Measurements from ENCODE around the gene RFLNA. TPM values are rescaled to one million over a fixed set of nuclear protein-coding genes. Genes with fewer than 3 reads are reported as not detected.

RFLNA gene
- total RNA-seq, 1 donor from 2014 or later, result 20.8 TPM

DNA sequence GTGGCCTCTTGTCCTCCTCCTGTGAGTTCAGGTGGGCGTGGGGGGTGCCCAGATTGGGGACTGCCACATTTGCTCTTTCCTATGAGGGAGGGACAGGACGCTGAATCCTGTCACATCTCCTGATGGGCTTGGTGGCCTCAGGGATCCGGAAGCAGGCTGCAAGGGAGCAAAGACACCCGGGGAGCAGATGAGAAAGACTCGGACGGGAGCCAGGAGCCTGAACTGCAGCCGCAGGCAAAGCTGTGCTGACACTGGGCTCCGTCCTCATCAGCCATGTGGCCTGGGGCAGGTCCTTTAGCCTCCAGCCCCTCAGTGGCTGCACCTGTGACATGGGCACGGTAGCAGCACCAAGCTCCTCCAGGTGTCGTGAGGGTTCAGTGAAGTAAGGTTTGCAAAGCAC, 40.8 kb upstream of the RFLNA start:
- no peak for DNase-seq (ENCODE audit: low spot score, unreplicated experiment)
- H3K27me3 Mint-ChIP-seq, result peaks cover 34% of the 10 kb centered on the region
- no peak overlapping the region for H3K4me3 Mint-ChIP-seq (ENCODE audit: low read depth)
- H3K36me3 Mint-ChIP-seq (ENCODE audit: insufficient read depth), result no peaks in the 10 kb centered on the region
- peaks cover 12% of the 10 kb centered on the region for H3K4me1 Mint-ChIP-seq (ENCODE audit: low read depth)
- H3K27ac Mint-ChIP-seq, result no peak overlapping the region
- H3K9me3 Mint-ChIP-seq (ENCODE audit: low read depth), result no peaks in the 10 kb centered on the region
- TF ChIP-seq, protein P1, sequence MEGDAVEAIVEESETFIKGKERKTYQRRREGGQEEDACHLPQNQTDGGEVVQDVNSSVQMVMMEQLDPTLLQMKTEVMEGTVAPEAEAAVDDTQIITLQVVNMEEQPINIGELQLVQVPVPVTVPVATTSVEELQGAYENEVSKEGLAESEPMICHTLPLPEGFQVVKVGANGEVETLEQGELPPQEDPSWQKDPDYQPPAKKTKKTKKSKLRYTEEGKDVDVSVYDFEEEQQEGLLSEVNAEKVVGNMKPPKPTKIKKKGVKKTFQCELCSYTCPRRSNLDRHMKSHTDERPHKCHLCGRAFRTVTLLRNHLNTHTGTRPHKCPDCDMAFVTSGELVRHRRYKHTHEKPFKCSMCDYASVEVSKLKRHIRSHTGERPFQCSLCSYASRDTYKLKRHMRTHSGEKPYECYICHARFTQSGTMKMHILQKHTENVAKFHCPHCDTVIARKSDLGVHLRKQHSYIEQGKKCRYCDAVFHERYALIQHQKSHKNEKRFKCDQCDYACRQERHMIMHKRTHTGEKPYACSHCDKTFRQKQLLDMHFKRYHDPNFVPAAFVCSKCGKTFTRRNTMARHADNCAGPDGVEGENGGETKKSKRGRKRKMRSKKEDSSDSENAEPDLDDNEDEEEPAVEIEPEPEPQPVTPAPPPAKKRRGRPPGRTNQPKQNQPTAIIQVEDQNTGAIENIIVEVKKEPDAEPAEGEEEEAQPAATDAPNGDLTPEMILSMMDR (IDR thresholded peaks at IDR 0.05; ENCODE audit: unreplicated experiment), result no peak

DNA sequence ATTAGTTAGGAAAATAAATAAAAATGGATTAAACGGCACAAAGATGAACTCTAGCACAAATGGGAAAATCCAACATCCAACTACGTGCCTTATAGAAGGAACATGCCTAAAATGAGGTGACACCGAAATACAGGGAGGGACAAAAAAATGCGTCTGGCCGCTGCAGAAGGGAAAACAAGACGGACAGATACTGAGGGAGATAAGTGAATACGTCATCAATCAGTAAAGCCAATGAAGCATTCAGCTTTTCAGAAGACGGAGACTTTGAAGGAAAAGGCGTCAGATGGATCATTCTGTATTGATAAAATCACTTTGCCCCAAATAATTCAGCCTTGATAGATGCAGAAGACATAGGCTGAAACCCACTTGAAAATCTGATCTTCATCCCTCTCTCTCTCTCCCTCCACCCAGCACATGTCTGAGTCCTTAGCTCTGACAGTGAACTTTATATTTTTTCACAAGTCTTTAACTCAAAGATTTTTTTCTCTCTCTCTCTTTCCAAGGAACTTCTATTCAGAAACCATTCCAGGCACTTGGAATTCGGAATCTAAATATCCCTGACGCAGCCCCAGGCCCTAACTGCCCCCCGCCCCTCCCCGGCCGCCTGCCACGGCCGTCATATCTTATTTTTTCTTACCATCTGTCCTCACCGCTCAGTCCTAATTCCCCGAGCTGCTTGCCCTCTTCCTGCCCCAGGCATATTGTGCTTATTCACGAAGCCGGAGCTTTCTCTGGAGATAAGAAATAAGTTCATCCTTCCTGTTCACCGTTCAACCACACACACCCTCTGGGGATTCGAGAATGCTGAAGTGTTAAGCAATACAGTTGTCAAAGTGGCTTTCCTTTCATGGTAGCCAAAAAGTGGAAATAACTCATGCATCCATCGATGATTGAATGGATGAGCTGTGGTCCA, 35.5 kb upstream of the RFLNA start:
- no peaks in the 10 kb centered on the region for H3K36me3 Mint-ChIP-seq (ENCODE audit: insufficient read depth)
- H3K4me3 Mint-ChIP-seq (ENCODE audit: low read depth), result no peak overlapping the region
- DNase-seq (ENCODE audit: low spot score, unreplicated experiment), result no peak
- TF ChIP-seq, protein P1 (IDR thresholded peaks at IDR 0.05; ENCODE audit: unreplicated experiment), result no peak
- H3K4me1 Mint-ChIP-seq (ENCODE audit: low read depth), result peaks cover 16% of the 10 kb centered on the region
- H3K9me3 Mint-ChIP-seq (ENCODE audit: low read depth), result no peaks in the 10 kb centered on the region
- no peak overlapping the region for H3K27ac Mint-ChIP-seq
- peaks cover 43% of the 10 kb centered on the region for H3K27me3 Mint-ChIP-seq

DNA sequence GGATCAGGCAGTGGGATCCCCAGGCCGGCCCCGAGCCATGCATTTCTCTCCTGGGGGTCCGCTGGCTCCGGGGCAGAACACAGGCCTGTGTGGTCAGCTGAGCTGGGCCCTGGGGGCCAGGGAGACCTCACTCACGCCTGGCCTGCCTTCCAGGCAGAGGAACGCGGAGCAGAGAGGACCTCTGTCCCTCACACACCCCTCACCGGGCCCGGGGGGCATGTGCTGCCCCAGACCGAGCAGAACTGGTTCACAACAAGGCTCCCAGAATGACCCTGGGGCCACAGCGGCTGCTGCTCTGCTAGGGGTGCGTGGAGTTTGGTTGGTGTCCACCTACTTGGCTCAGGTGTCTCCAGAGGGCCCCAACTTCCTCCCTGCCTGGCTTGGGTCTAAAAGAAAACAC, 33.0 kb upstream of the RFLNA start:
- Mint-ChIP-seq H3K9me3 (ENCODE audit: low read depth) (no peaks in the 10 kb centered on the region), H3K27ac (no peak overlapping the region), H3K4me1 (ENCODE audit: low read depth) (peaks cover 12% of the 10 kb centered on the region), H3K27me3 (peaks cover 31% of the 10 kb centered on the region), H3K4me3 (ENCODE audit: low read depth) (no peak overlapping the region), H3K36me3 (ENCODE audit: insufficient read depth) (no peaks in the 10 kb centered on the region)
- TF ChIP-seq, protein P1 (IDR thresholded peaks at IDR 0.05; ENCODE audit: unreplicated experiment), result no peak
- no peak for DNase-seq (ENCODE audit: low spot score, unreplicated experiment)

DNA sequence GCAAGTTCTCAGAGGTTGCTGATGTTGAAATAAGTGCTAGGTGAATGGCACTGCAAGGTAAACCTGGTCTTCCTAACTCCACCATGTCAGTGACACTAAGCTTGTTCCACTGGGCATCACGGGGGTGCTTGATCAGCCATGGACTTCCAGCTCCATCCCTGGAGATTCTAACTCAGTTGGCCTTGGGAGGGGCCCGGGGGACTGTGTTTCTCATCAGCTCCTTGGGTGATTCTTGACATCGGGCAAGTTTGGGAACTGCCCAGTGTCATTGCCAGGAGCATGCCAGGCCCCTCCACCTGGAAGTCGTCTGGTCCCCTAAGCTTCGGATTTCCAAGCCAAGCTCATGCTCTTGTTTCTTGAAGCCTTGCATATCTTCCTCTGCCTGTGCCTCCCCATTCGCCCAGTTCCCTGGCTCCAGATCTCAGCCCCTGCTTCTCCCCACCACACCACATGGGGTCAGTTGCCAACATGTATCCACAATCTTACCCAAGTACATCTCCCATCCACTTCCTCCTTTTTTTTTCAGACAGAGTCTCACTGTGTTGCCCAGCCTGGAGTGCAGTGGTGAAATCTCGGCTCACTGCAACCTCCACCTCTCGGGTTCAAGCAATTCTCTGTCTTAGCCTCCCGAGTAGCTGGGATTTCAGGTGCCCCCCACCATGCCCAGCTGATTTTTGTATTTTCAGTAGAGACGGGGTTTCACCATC, 30.7 kb upstream of the RFLNA start:
- H3K36me3 Mint-ChIP-seq (ENCODE audit: insufficient read depth), result no peaks in the 10 kb centered on the region
- H3K4me1 Mint-ChIP-seq (ENCODE audit: low read depth), result peaks cover 4% of the 10 kb centered on the region
- H3K4me3 Mint-ChIP-seq (ENCODE audit: low read depth), result no peak overlapping the region
- H3K27me3 Mint-ChIP-seq, result peaks cover 15% of the 10 kb centered on the region
- TF ChIP-seq, protein P1 (IDR thresholded peaks at IDR 0.05; ENCODE audit: unreplicated experiment), result no peak
- H3K27ac Mint-ChIP-seq, result no peak overlapping the region
- no peak for DNase-seq (ENCODE audit: low spot score, unreplicated experiment)
- H3K9me3 Mint-ChIP-seq (ENCODE audit: low read depth), result peaks cover 3% of the 10 kb centered on the region

DNA sequence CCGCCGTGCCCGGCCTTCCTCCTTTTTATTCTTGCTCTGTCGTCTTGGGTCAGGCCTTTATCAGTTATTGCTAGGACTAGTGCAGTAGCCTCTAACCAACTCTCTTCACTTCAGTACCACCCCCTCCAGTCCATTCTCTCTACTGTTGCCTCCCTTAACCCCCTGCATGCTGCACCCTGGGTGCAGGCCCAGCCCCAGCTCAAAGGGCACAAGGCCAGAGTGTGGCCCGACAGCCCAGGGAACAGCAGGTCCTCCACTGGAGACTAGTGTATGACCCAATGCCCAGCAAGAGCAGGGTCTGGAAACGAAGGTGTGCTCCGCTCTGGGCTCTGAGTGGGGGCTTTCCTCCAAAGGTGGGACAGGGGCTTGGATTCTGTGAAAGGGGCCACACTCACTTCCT, 30.0 kb upstream of the RFLNA start:
- no peak for DNase-seq (ENCODE audit: low spot score, unreplicated experiment)
- TF ChIP-seq, protein P1 (IDR thresholded peaks at IDR 0.05; ENCODE audit: unreplicated experiment), result no peak
- no peak overlapping the region for H3K27ac Mint-ChIP-seq
- no peaks in the 10 kb centered on the region for H3K4me1 Mint-ChIP-seq (ENCODE audit: low read depth)
- no peaks in the 10 kb centered on the region for H3K36me3 Mint-ChIP-seq (ENCODE audit: insufficient read depth)
- H3K9me3 Mint-ChIP-seq (ENCODE audit: low read depth), result peaks cover 3% of the 10 kb centered on the region
- H3K4me3 Mint-ChIP-seq (ENCODE audit: low read depth), result no peak overlapping the region
- H3K27me3 Mint-ChIP-seq, result peaks cover 9% of the 10 kb centered on the region
